K562 (cell line): ENCODE results near the gene INTS6. TPM values are rescaled to one million over a fixed set of nuclear protein-coding genes. Genes with fewer than 3 reads are reported as not detected.

Source experiments
- CBX1 ChIP-seq: sonication (generic); IDR thresholded peaks from 2 replicates; pipeline ENCODE4 v1.6.1; 2016; ENCODE audit warnings: antibody characterized with exemption, low read depth, mild to moderate bottlenecking
- EGR1 ChIP-seq: fragments of 450-650 bp; conservative IDR thresholded peaks from 2 replicates; pipeline ENCODE4 v1.6.1; 2017; ENCODE audit warnings: mild to moderate bottlenecking
- MTA3 ChIP-seq: fragments of 450-650 bp; formaldehyde crosslinking; IDR thresholded peaks from 2 replicates; pipeline ENCODE4 v1.6.1; 2017; ENCODE audit warnings: mild to moderate bottlenecking, borderline replicate concordance
- NELFE ChIP-seq: IDR thresholded peaks from 2 replicates; pipeline ENCODE4 v1.6.1; 2011; ENCODE audit warnings: mild to moderate bottlenecking; ENCODE audit not compliant: insufficient read depth, insufficient read length
- POLR2A ChIP-seq: fragments of 450-650 bp; conservative IDR thresholded peaks from 2 replicates; pipeline ENCODE4 v1.6.1; 2016
- POLR2B ChIP-seq: fragments of 450-650 bp; IDR thresholded peaks from 2 replicates; pipeline ENCODE4 v1.6.1; 2018; ENCODE audit warnings: low read depth; ENCODE audit not compliant: partially characterized antibody
- SMARCA4 ChIP-seq: fragments of 450-650 bp; IDR thresholded peaks from 2 replicates; pipeline ENCODE4 v1.6.1; 2016
- TAF9B ChIP-seq: fragments of 450-650 bp; IDR thresholded peaks from 2 replicates; pipeline ENCODE4 v1.6.1; 2018; ENCODE audit warnings: mild to moderate bottlenecking; ENCODE audit not compliant: partially characterized antibody
- TCFL5 ChIP-seq: fragments of 250-450 bp; sonication (Bioruptor Pico); conservative IDR thresholded peaks from 2 replicates; pipeline ENCODE4 v1.6.1; 2021; ENCODE audit warnings: mild to moderate bottlenecking, moderate library complexity, matching md5 sums
- polyA plus RNA-seq, 8 experiments: library from polyadenylated mRNA; depleted of rRNA in 4 of 8; stranded (reverse) in 5 of 8; unstranded in 3 of 8; fragments of >200 nt; fragmentation: Nextera tagmentation in 2 of 8; fragmentation: Illumina TruSeq in 1 of 8; extraction: Ambion mirVana in 2 of 8; extraction: Trizol in 1 of 8; gene quantifications; 2 replicates each; pipeline versions ENCODE4 v1.2.1 to v1.2.3, GENCODE V29; 2011 to 2014; ENCODE audit warnings: inconsistent platforms in 1 of 8, missing spikeins in 1 of 8
- total RNA-seq, 7 experiments: library from RNA; depleted of rRNA in 6 of 7; stranded (reverse); fragments of >200 nt in 6 of 7; fragmentation: Illumina TruSeq in 2 of 7; extraction: Trizol in 2 of 7; gene quantifications; 2 replicates each; pipeline versions ENCODE4 v1.2.1 to v1.2.3, GENCODE V29; 2011 to 2021; ENCODE audit warnings: low replicate concordance in 1 of 7
- TF ChIP-seq, protein P1 (sequence below): sonication (generic); formaldehyde crosslinking; IDR thresholded peaks from 2 replicates; pipeline ENCODE4 v1.8.0; 2023; ENCODE audit warnings: mild to moderate bottlenecking, missing genetic modification reagents
- TF ChIP-seq, protein P2 (sequence below): fragments of 250-450 bp; sonication (Bioruptor Pico); IDR thresholded peaks from 2 replicates; pipeline ENCODE4 v1.6.1; 2021; ENCODE audit warnings: mild to moderate bottlenecking
- TF ChIP-seq, protein P3 (sequence below), 2 experiments: fragments of 150-350 bp in 1 of 2; IDR thresholded peaks; 2 replicates each; pipeline ENCODE4 v1.6.1; 2012 to 2016; ENCODE audit warnings: low read depth in 2 of 2, low read length in 2 of 2, mild to moderate bottlenecking in 1 of 2, moderate library complexity in 1 of 2
- TF ChIP-seq, protein P4 (sequence below): fragments of 250-450 bp; sonication (Bioruptor Pico); IDR thresholded peaks from 2 replicates; pipeline ENCODE4 v1.9.0; 2021; ENCODE audit warnings: mild to moderate bottlenecking

The INTS6 gene
- total and polyA plus RNA-seq, 9 of the 15 experiments (the other 6 are each of a cell fraction or from before 2014, with no cell fraction given), result 3.7 to 29.8 (median 16.1) TPM

DNA sequence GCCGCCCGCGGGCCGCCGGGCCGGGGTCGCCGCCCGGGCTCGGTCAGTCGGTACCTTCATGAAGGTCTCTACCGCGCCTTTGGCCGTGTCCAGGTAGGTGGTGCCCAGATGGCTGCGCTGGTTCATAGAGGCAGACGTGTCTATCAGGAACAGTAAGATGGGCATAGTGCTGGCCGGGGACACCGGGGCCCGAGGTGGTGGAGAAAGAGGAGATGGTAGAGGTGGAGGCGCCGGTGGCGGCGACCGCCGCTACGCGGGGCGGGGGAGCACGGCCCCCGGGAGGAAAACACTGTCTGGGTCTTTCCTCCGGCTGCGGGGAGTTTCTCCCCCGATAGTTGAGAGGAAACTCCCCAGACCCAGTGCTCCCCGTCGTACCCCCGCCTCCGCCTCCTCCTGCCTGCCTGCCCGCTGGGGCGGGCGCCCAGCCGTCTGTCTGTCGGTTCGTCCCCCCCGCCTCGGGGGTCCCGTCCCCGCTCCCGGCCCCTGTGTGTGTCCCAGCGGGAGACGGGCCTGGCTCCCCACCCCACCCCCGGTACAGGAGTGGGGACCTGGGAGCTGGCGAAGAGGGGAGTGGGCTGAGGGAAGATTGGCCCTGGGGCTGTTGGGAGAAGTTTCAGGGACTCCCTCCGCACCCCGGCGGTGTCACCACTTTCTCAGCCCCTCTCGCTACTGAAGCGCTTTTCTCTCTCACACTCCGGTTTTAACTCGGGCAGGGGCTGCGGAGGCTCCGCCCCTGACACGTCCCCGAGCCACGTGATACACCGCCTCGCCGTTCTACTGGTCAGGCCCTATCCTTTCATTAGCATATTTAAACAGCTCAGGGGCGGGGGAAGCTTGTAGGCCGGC is at the start of gene INTS6 (continued):
- TF ChIP-seq, protein P1, sequence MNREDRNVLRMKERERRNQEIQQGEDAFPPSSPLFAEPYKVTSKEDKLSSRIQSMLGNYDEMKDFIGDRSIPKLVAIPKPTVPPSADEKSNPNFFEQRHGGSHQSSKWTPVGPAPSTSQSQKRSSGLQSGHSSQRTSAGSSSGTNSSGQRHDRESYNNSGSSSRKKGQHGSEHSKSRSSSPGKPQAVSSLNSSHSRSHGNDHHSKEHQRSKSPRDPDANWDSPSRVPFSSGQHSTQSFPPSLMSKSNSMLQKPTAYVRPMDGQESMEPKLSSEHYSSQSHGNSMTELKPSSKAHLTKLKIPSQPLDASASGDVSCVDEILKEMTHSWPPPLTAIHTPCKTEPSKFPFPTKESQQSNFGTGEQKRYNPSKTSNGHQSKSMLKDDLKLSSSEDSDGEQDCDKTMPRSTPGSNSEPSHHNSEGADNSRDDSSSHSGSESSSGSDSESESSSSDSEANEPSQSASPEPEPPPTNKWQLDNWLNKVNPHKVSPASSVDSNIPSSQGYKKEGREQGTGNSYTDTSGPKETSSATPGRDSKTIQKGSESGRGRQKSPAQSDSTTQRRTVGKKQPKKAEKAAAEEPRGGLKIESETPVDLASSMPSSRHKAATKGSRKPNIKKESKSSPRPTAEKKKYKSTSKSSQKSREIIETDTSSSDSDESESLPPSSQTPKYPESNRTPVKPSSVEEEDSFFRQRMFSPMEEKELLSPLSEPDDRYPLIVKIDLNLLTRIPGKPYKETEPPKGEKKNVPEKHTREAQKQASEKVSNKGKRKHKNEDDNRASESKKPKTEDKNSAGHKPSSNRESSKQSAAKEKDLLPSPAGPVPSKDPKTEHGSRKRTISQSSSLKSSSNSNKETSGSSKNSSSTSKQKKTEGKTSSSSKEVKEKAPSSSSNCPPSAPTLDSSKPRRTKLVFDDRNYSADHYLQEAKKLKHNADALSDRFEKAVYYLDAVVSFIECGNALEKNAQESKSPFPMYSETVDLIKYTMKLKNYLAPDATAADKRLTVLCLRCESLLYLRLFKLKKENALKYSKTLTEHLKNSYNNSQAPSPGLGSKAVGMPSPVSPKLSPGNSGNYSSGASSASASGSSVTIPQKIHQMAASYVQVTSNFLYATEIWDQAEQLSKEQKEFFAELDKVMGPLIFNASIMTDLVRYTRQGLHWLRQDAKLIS, result peak; percentile 99
- peak; percentile 87 for TF ChIP-seq TAF9B
- TF ChIP-seq MTA3, result peak; percentile 97
- peak; percentile 98 for TF ChIP-seq POLR2B
- TF ChIP-seq CBX1, result peak; percentile 87
- no peak; the same call in 1 of the 2 replicates for TF ChIP-seq EGR1
- TF ChIP-seq SMARCA4, result no peak
- TF ChIP-seq, protein P2, sequence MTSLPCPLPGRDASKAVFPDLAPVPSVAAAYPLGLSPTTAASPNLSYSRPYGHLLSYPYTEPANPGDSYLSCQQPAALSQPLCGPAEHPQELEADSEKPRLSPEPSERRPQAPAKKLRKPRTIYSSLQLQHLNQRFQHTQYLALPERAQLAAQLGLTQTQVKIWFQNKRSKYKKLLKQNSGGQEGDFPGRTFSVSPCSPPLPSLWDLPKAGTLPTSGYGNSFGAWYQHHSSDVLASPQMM (CRISPR knock-in tag), result no peak
- no peak for TF ChIP-seq TCFL5 (CRISPR knock-in tag)
- TF ChIP-seq, protein P3, sequence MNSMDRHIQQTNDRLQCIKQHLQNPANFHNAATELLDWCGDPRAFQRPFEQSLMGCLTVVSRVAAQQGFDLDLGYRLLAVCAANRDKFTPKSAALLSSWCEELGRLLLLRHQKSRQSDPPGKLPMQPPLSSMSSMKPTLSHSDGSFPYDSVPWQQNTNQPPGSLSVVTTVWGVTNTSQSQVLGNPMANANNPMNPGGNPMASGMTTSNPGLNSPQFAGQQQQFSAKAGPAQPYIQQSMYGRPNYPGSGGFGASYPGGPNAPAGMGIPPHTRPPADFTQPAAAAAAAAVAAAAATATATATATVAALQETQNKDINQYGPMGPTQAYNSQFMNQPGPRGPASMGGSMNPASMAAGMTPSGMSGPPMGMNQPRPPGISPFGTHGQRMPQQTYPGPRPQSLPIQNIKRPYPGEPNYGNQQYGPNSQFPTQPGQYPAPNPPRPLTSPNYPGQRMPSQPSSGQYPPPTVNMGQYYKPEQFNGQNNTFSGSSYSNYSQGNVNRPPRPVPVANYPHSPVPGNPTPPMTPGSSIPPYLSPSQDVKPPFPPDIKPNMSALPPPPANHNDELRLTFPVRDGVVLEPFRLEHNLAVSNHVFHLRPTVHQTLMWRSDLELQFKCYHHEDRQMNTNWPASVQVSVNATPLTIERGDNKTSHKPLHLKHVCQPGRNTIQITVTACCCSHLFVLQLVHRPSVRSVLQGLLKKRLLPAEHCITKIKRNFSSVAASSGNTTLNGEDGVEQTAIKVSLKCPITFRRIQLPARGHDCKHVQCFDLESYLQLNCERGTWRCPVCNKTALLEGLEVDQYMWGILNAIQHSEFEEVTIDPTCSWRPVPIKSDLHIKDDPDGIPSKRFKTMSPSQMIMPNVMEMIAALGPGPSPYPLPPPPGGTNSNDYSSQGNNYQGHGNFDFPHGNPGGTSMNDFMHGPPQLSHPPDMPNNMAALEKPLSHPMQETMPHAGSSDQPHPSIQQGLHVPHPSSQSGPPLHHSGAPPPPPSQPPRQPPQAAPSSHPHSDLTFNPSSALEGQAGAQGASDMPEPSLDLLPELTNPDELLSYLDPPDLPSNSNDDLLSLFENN (IDR thresholded peaks at IDR 0.05; ENCODE audit: low read depth in 2 of 2, low read length in 2 of 2), result peak in 1 of 2 experiments; percentile 90; a peak in 2 of 4 replicates
- TF ChIP-seq, protein P4, sequence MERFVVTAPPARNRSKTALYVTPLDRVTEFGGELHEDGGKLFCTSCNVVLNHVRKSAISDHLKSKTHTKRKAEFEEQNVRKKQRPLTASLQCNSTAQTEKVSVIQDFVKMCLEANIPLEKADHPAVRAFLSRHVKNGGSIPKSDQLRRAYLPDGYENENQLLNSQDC (CRISPR knock-in tag), result peak; percentile 51; the same call in 1 of the 2 replicates
- peak; percentile 99 for TF ChIP-seq POLR2A
- TF ChIP-seq NELFE, result peak; percentile 85
